IPS DF 6.9 (cell line): Measurements from ENCODE around the gene BAHCC1.

ENCODE experiments used
- DNase-seq: peaks from one replicate; pipeline ENCODE4 v3.0.0-alpha.2; 2013; ENCODE audit warnings: low read depth, low spot score
- H3K27ac ChIP-seq: one replicate; pipeline ENCODE4 v1.5.1; 2013; ENCODE audit warnings: low read length, control low read depth
- H3K27me3 ChIP-seq: 2 replicates; pipeline ENCODE4 v1.6.1; 2013; ENCODE audit warnings: mild to moderate bottlenecking, low read length; ENCODE audit not compliant: control insufficient read depth, insufficient read depth
- H3K36me3 ChIP-seq: 2 replicates; pipeline ENCODE4 v1.6.1; 2013; ENCODE audit warnings: low read length; ENCODE audit not compliant: control insufficient read depth, insufficient read depth
- H3K4me1 ChIP-seq: 2 replicates; pipeline ENCODE4 v1.6.1; 2013; ENCODE audit warnings: low read length; ENCODE audit not compliant: control insufficient read depth, insufficient read depth
- H3K4me3 ChIP-seq: 2 replicates; pipeline ENCODE4 v1.5.1; 2013; ENCODE audit warnings: mild to moderate bottlenecking, low read length
- H3K9me3 ChIP-seq: 2 replicates; pipeline ENCODE4 v1.6.1; 2013; ENCODE audit warnings: low read length, inconsistent platforms; ENCODE audit not compliant: control insufficient read depth, insufficient read depth
- WGBS: extraction: QIAGEN DNeasy Blood & Tissue Kit; methylation state at CpG from one replicate; pipeline ENCODE4 v1.1.7; 2013; ENCODE audit warnings: mixed read lengths, missing lambda C conversion rate; ENCODE audit not compliant: insufficient read length, insufficient coverage; 5-methylcytosine and 5-hydroxymethylcytosine counted together

BAHCC1 gene

GRCh38 chr17:81489998-81490992 lies 95.0 kb downstream of the BAHCC1 start:
- H3K9me3 ChIP-seq: no peaks in the 10 kb centered on the region
- no peaks in the 10 kb centered on the region for H3K36me3 ChIP-seq
- H3K27ac ChIP-seq: no peak overlapping the region
- no peak overlapping the region for H3K4me3 ChIP-seq
- H3K4me1 ChIP-seq: peaks cover 13% of the 10 kb centered on the region
- H3K27me3 ChIP-seq: no peaks in the 10 kb centered on the region
- no CpG with 5 or more reads among the region's 14 CpGs for WGBS
- no peak for DNase-seq

- H3K27ac ChIP-seq: no peak overlapping the region
- H3K9me3 ChIP-seq: no peaks in the 10 kb centered on the region
- no peak overlapping the region for H3K4me3 ChIP-seq
- H3K4me1 ChIP-seq: peaks cover 13% of the 10 kb centered on the region
- H3K36me3 ChIP-seq: no peaks in the 10 kb centered on the region
- no peaks in the 10 kb centered on the region for H3K27me3 ChIP-seq
- no peak for DNase-seq
- WGBS: no CpG with 5 or more reads among the region's 5 CpGs
Measured at GRCh38 chr17:81491181-81491581, 95.9 kb downstream of the BAHCC1 start.

- H3K4me1 ChIP-seq: peaks cover 13% of the 10 kb centered on the region
- H3K4me3 ChIP-seq: no peak overlapping the region
- no CpG with 5 or more reads among the region's 5 CpGs for WGBS
Measured at GRCh38 chr17:81491761-81492160, 96.5 kb downstream of the BAHCC1 start.

GRCh38 chr17:81492202-81492601 lies 96.9 kb downstream of the BAHCC1 start:
- Histone ChIP-seq H3K27ac (no peak overlapping the region), H3K4me3 (no peak overlapping the region), H3K4me1 (peaks cover 13% of the 10 kb centered on the region), H3K36me3 (no peaks in the 10 kb centered on the region), H3K9me3 (no peaks in the 10 kb centered on the region), H3K27me3 (no peaks in the 10 kb centered on the region)
- no peak for DNase-seq
- no CpG with 5 or more reads among the region's 18 CpGs for WGBS

More at GRCh38 chr17:81491761-81492160, 96.5 kb downstream of the BAHCC1 start:
- Histone ChIP-seq H3K9me3 (no peaks in the 10 kb centered on the region), H3K36me3 (no peaks in the 10 kb centered on the region), H3K27me3 (no peaks in the 10 kb centered on the region), H3K27ac (no peak overlapping the region)
- DNase-seq: no peak

- Histone ChIP-seq H3K27me3 (no peaks in the 10 kb centered on the region), H3K4me1 (peaks cover 13% of the 10 kb centered on the region), H3K9me3 (no peaks in the 10 kb centered on the region), H3K27ac (no peak overlapping the region), H3K4me3 (no peak overlapping the region), H3K36me3 (no peaks in the 10 kb centered on the region)
- no CpG with 5 or more reads among the region's 9 CpGs for WGBS
- DNase-seq: no peak
Measured at GRCh38 chr17:81492706-81493105, 97.4 kb downstream of the BAHCC1 start.

GRCh38 chr17:81493198-81494038 lies 98.2 kb downstream of the BAHCC1 start:
- no peak overlapping the region for H3K4me3 ChIP-seq
- H3K27me3 ChIP-seq: no peaks in the 10 kb centered on the region
- no CpG with 5 or more reads among the region's 16 CpGs for WGBS
- H3K4me1 ChIP-seq: peaks cover 13% of the 10 kb centered on the region
- H3K27ac ChIP-seq: no peak overlapping the region
- no peak for DNase-seq
- H3K9me3 ChIP-seq: no peaks in the 10 kb centered on the region
- no peaks in the 10 kb centered on the region for H3K36me3 ChIP-seq

- no peaks in the 10 kb centered on the region for H3K36me3 ChIP-seq
- no peak overlapping the region for H3K4me3 ChIP-seq
- H3K9me3 ChIP-seq: no peaks in the 10 kb centered on the region
- WGBS: no CpG with 5 or more reads among the region's 8 CpGs
- peaks cover 7% of the 10 kb centered on the region; the same call in 1 of the 2 replicates for H3K4me1 ChIP-seq
- H3K27ac ChIP-seq: no peak overlapping the region
- no peaks in the 10 kb centered on the region for H3K27me3 ChIP-seq
- no peak for DNase-seq
Measured at GRCh38 chr17:81494626-81495377, 99.5 kb downstream of the BAHCC1 start.

- Histone ChIP-seq H3K9me3 (no peaks in the 10 kb centered on the region), H3K4me1 (0 out of 2 replicates have a peak, but pooled peaks cover 1% of the 10 kb centered on the region), H3K27me3 (no peaks in the 10 kb centered on the region), H3K36me3 (no peaks in the 10 kb centered on the region), H3K27ac (no peak overlapping the region), H3K4me3 (no peak overlapping the region)
- WGBS: no CpG with 5 or more reads among the region's 64 CpGs
- no peak for DNase-seq
Measured at GRCh38 chr17:81498953-81499600, 103.8 kb downstream of the BAHCC1 start.

GRCh38 chr17:81499601-81499970 lies 104.3 kb downstream of the BAHCC1 start:
- DNase-seq: no peak
- 0 out of 2 replicates have a peak, but pooled peaks cover 1% of the 10 kb centered on the region for H3K4me1 ChIP-seq
- no peaks in the 10 kb centered on the region for H3K27me3 ChIP-seq
- no peak overlapping the region for H3K27ac ChIP-seq
- H3K36me3 ChIP-seq: no peaks in the 10 kb centered on the region
- no peak overlapping the region for H3K4me3 ChIP-seq
- H3K9me3 ChIP-seq: no peaks in the 10 kb centered on the region
- no CpG with 5 or more reads among the region's 12 CpGs for WGBS
